BLaER1 treated with 17β-estradiol and CSF1 and Interleukin-3, amounts not matched to agents 10 nM and 100 nM (cell line): ENCODE data around the gene ZNF865.

Experiments used
- H3K27ac ChIP-seq, 11 experiments: shearing (Covaris generic); formaldehyde crosslinking; 2 replicates each; pipeline ENCODE4 v1.8.1; 2022
- H3K27me3 ChIP-seq, 11 experiments: shearing (Covaris generic); formaldehyde crosslinking; 2 replicates each; pipeline ENCODE4 v1.8.1; 2022
- H3K36me3 ChIP-seq, 11 experiments: shearing (Covaris generic); formaldehyde crosslinking; 2 replicates each; pipeline ENCODE4 v1.8.1; 2022
- H3K4me1 ChIP-seq, 10 experiments: shearing (Covaris generic); formaldehyde crosslinking; 2 replicates each; pipeline ENCODE4 v1.8.1; 2022
- H3K4me2 ChIP-seq, 11 experiments: shearing (Covaris generic); formaldehyde crosslinking; 2 replicates each; pipeline ENCODE4 v1.8.1; 2022
- H3K4me3 ChIP-seq, 10 experiments: shearing (Covaris generic); formaldehyde crosslinking; 2 replicates each; pipeline ENCODE4 v1.8.1; 2022
- H3K9ac ChIP-seq, 11 experiments: shearing (Covaris generic); formaldehyde crosslinking; 2 replicates each; pipeline ENCODE4 v1.8.1; 2022
- H3K9me3 ChIP-seq, 11 experiments: shearing (Covaris generic); formaldehyde crosslinking; replicated peaks in 1 of 11; 2 replicates each; pipeline ENCODE4 v1.8.1; 2022
- H4K20me1 ChIP-seq, 11 experiments: shearing (Covaris generic); formaldehyde crosslinking; 2 replicates each; pipeline ENCODE4 v1.8.1; 2022
- Cebpa-rat ChIP-seq, 11 experiments: shearing (Covaris generic); IDR thresholded peaks; 2 replicates each; pipeline ENCODE4 v1.8.1; 2022

Gene ZNF865

DNA sequence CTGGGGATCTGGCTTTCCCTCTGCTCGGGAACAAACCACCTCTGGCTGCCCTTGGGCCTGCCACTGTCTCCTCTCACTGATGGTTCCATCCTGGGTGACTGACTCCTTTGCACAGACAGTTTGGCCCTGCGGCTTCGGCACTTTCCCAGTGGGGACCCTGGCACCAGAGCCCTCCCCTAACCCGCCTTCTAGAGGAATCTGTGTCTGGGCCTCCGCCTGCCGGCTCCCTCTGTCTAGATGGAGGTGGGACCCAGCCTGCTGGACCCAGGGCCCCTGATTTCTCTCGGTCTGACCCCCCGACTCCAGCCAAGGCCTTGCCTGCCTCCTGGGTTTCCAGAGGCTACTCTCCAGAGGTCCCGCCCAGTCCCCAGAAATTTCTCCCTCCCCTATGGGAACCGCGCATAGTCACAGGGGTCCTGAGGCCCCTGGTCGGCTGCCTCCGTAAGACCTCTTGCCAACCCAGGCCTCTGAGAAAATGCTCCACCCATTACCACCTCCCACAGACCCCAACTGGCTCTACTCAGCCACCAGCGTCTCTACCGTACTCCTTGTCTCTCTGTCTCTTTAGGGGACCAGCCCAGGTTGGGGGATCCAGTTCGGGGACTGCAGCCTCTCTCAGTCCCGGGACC lies 45.3 kb downstream of the ZNF865 start:
- Histone ChIP-seq H3K9me3 (no peaks in the 10 kb centered on the region), H3K9ac (peak overlapping the region in 3 of 11 experiments; percentile 2 to 24 (median 18); a peak in 2 of 22 replicates), H3K4me3 (no peak overlapping the region), H3K4me2 (peak overlapping the region in 6 of 11 experiments; percentile 28 to 100 (median 66); a peak in 5 of 22 replicates), H3K27ac (peak overlapping the region in 1 of 11 experiments; percentile 90; a peak in 1 of 22 replicates), H3K36me3 (peaks cover 5 to 46% (median 32%) of the 10 kb centered on the region in 11 experiments; a peak in 20 of 22 replicates), H3K27me3 (no peaks in the 10 kb centered on the region), H4K20me1 (peaks cover 1 to 24% (median 13%) of the 10 kb centered on the region in 11 experiments; a peak in 19 of 22 replicates), H3K4me1 (peaks cover 35 to 58% (median 45%) of the 10 kb centered on the region in 10 experiments)
- TF ChIP-seq Cebpa-rat (IDR thresholded peaks at IDR 0.05), result no peak

DNA sequence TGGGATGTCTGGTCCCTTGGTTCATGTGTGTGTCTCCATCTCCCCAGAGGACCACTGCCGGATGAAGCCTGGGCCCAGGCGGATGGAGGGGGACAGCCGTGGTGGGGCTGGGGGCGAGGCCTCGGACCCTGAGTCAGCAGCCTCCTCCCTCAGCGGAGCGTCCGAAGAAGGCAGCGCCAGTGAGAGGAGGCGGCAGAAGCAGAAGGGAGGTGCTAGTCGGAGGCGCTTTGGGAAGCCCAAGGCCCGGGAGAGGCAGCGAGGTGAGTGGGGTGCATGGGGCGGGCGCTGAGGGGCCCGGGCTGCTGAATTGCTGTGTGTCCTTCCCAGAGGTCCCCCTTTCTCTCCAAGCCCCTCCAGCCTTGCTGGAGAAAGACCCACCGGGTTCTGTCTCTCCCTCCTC lies 45.8 kb downstream of the ZNF865 start:
- peaks cover 5 to 24% (median 18%) of the 10 kb centered on the region in 11 experiments; a peak in 19 of 22 replicates for H4K20me1 ChIP-seq
- TF ChIP-seq Cebpa-rat (IDR thresholded peaks at IDR 0.05), result no peak
- peaks cover 6 to 43% (median 29%) of the 10 kb centered on the region in 11 experiments; a peak in 18 of 22 replicates for H3K36me3 ChIP-seq
- 0 out of 22 replicates have a peak overlapping the region, but pooled peaks of 1 of the 11 experiments have one; percentile 34 for H3K27ac ChIP-seq
- H3K4me2 ChIP-seq, result no peak overlapping the region
- peaks cover 30 to 53% (median 40%) of the 10 kb centered on the region in 10 experiments for H3K4me1 ChIP-seq
- no peaks in the 10 kb centered on the region for H3K9me3 ChIP-seq
- H3K27me3 ChIP-seq, result no peaks in the 10 kb centered on the region
- H3K9ac ChIP-seq, result no peak overlapping the region; a peak in 2 of 22 replicates
- no peak overlapping the region for H3K4me3 ChIP-seq

DNA sequence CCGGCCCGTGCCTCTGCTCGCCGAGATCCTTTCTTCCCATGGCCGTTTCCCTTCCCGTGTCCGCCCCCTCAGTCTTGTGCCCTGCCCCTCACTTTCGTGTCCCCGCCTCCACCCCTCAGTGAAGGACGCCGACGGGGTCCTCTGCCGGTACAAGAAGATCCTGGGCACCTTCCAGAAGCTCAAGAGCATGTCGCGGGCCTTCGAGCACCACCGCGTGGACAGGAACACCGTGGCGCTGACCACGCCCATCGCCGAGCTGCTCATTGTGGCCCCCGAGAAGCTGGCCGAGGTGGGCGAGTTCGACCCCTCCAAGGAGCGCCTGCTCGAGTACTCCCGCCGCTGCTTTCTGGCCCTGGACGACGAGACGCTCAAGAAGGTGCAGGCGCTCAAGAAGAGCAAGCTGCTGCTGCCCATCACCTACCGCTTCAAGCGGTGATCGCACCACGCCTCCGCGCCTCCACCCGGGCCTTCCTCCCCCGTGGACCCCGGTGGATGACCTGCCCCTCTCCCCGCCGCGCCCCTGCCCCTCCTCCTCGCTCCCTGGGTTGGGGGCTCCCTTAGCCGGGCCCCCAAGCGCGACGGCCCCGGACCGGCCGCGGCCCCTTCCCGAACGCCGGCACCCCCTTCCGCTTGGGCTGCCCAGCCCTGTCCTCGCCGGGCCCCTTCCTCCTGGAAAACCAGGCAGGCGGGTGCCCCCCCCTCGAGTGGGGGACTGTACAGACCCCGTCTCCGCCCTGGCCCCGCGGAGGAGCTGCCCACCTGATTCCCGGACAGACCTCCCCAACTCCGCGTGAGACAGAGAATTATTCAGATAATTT lies 47.1 kb downstream of the ZNF865 start:
- Histone ChIP-seq H3K4me3 (no peak overlapping the region; a peak in 2 of 20 replicates), H4K20me1 (peaks cover 18 to 24% (median 21%) of the 10 kb centered on the region in 11 experiments), H3K4me1 (peaks cover 28 to 52% (median 38%) of the 10 kb centered on the region in 10 experiments), H3K36me3 (peaks cover 18 to 46% (median 36%) of the 10 kb centered on the region in 11 experiments; a peak in 19 of 22 replicates), H3K27me3 (no peaks in the 10 kb centered on the region), H3K4me2 (peak overlapping the region; percentile 41 to 67 (median 54); a peak in 15 of 22 replicates), H3K27ac (peak overlapping the region in 4 of 11 experiments; percentile 32 to 100 (median 99); a peak in 7 of 22 replicates), H3K9me3 (no peaks in the 10 kb centered on the region), H3K9ac (peak overlapping the region in 2 of 11 experiments; percentile 100; a peak in 4 of 22 replicates)
- TF ChIP-seq Cebpa-rat (IDR thresholded peaks at IDR 0.05), result no peak

DNA sequence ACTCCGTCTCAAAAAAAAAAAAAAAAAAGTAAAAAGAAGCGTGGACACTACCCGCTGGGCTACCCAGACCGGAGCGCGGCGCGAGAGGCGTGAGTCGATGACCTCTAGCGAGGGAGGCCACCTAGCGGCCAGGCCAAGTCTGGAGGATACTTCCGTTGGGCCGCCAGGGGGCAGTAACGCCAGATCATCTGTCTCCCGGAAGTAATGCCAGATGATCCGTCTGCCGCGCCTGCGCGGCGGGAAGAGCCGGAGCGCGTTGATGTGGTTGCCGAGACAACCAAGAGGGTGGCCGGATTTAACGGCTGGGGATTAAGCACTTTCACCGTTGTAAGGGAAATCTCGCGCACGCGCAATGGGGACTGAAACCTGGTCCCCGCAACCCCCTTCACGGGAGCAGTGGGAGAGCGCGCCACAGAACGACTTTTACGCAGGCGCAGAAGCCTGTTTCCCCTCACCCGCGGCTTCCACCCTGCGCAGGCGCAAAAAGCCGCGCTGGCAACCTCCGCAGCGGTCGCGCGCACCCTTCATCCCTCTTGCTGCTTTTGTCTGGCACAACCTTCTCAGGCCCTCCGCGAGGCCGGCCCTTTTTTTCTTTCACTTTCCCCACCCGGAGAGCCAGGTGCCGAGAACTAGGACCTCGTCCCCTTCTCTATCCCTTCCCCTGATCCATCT lies 48.3 kb downstream of the ZNF865 start:
- H3K27me3 ChIP-seq, result no peaks in the 10 kb centered on the region
- peak overlapping the region; percentile 96 to 100 (median 100) for H3K9ac ChIP-seq
- peaks cover 34 to 56% (median 44%) of the 10 kb centered on the region in 10 experiments for H3K4me1 ChIP-seq
- H3K27ac ChIP-seq, result peak overlapping the region; percentile 98 to 100 (median 100)
- H4K20me1 ChIP-seq, result peaks cover 31 to 35% (median 34%) of the 10 kb centered on the region in 11 experiments
- no peak for TF ChIP-seq Cebpa-rat (IDR thresholded peaks at IDR 0.05)
- peak overlapping the region; percentile 74 to 98 (median 85) for H3K4me3 ChIP-seq
- peaks cover 28 to 55% (median 39%) of the 10 kb centered on the region in 11 experiments; a peak in 21 of 22 replicates for H3K36me3 ChIP-seq
- H3K4me2 ChIP-seq, result peak overlapping the region; percentile 41 to 67 (median 54)
- H3K9me3 ChIP-seq, result no peaks in the 10 kb centered on the region

DNA sequence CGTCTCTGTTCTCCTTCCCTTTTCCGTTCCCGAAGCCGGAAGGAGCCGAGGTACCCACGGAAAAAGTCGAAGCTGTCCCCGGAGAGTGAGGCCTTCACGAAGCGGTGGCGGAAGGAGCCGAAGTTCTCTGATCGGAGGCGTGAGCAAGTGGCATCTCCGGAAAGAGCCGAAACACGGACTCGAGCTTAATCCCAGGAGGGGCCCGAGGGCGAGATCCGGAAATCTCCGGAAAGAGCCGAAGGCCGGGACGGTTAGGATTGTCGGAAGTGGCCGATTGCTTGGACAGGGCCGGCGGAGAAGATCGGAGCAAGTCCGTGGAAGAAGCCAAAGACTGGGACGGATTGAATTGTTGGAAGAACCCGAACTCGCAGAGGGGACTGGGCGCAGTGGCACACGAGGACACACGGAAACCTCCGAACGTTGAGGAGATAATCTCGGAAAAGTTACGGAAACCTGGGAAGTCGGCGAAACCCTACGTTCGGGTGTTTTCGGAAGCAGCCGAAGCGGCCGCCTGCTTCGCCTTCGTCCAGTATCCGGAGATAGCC lies 48.9 kb downstream of the ZNF865 start:
- H4K20me1 ChIP-seq, result peaks cover 37 to 42% (median 40%) of the 10 kb centered on the region in 11 experiments
- H3K36me3 ChIP-seq, result peaks cover 34 to 61% (median 45%) of the 10 kb centered on the region in 11 experiments; a peak in 21 of 22 replicates
- H3K4me1 ChIP-seq, result peaks cover 34 to 56% (median 44%) of the 10 kb centered on the region in 10 experiments
- H3K9ac ChIP-seq, result peak overlapping the region; percentile 96 to 100 (median 100)
- no peak for TF ChIP-seq Cebpa-rat (IDR thresholded peaks at IDR 0.05)
- H3K4me2 ChIP-seq, result peak overlapping the region; percentile 25 to 65 (median 54); a peak in 18 of 22 replicates
- peak overlapping the region; percentile 74 to 98 (median 85) for H3K4me3 ChIP-seq
- H3K27ac ChIP-seq, result peak overlapping the region; percentile 98 to 100 (median 100)
- no peaks in the 10 kb centered on the region for H3K27me3 ChIP-seq
- no peaks in the 10 kb centered on the region for H3K9me3 ChIP-seq

DNA sequence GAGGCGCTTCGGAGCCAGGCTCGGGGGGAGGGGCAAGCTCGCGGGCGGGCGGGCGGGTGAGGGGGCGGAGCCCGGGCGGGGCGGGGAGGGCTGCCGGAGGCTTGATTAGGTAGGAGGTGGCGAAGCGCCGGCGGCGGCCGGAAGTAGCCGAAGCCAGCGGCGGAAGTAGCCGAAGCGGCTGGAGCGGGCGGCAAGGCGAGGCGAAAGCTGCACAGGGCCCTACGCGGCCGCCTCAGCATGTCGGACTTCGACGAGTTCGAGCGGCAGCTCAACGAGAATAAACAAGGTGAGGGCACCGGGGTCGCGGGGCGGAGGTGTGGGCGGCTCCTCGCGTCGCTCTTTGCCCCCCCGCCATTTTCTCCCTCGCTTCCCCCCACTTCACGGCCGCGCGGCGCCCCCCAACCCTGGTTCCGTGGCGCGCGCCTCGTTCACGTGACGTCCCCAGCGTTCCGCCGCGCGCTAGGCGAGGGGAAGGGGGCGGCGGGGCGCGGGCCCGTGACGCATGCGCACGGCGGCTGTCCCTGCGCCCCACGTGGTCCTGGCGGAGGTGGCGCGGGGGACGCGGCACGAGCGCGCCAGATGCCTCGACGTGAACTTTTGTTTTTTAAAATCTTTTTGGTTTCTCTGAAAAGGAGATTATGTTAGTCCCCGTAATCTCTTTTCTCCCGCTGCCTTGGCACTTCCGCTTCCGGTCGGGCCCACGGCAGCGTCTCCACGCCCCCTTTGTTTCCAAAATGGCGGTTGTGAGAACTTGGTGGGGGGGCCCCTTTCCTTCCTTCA lies 49.6 kb downstream of the ZNF865 start, which contains the start of gene U2AF2:
Gene U2AF2, plus strand, starts transcription at position 168 of the 780 bp plus-strand sequence. Its CDS starts 70 bp downstream, at position 238.
- Histone ChIP-seq H3K27me3 (no peaks in the 10 kb centered on the region), H3K4me1 (peaks cover 36 to 57% (median 45%) of the 10 kb centered on the region in 10 experiments), H3K9me3 (no peaks in the 10 kb centered on the region), H3K4me2 (peak within 1 kb of the TSS; percentile 92 to 100 (median 98)), H4K20me1 (peaks cover 44 to 48% (median 46%) of the 10 kb centered on the region in 11 experiments), H3K36me3 (peaks cover 40 to 65% (median 52%) of the 10 kb centered on the region in 11 experiments; a peak in 21 of 22 replicates), H3K4me3 (peak within 1 kb of the TSS; percentile 74 to 98 (median 85)), H3K9ac (peak within 1 kb of the TSS; percentile 96 to 100 (median 100)), H3K27ac (peak within 1 kb of the TSS; percentile 98 to 100 (median 100))
- no peak for TF ChIP-seq Cebpa-rat (IDR thresholded peaks at IDR 0.05)

DNA sequence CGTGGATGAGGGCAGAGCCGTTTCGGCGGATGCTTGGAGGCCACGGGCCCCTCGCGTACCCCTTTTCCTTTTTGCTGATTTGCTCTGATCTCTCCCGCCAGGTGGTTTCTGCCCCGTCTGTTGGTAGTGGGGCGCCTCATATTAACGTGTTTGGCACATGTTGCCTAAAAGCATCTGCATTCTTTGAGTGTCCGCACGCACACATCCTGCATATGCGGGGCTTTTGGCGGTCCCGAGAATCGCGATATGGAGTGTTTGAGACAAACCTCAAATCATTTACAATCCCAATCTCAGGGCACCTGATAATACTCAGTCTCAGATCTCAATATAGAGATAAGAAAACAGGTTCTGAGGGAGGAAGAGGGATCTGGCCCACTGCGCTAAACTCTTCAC lies 50.2 kb downstream of the ZNF865 start:
- H4K20me1 ChIP-seq, result peaks cover 49 to 54% (median 52%) of the 10 kb centered on the region in 11 experiments
- peaks cover 43 to 66% (median 57%) of the 10 kb centered on the region in 11 experiments for H3K36me3 ChIP-seq
- no peaks in the 10 kb centered on the region for H3K9me3 ChIP-seq
- peaks cover 42 to 59% (median 47%) of the 10 kb centered on the region in 10 experiments for H3K4me1 ChIP-seq
- H3K9ac ChIP-seq, result peak overlapping the region; percentile 96 to 100 (median 100)
- no peaks in the 10 kb centered on the region for H3K27me3 ChIP-seq
- TF ChIP-seq Cebpa-rat (IDR thresholded peaks at IDR 0.05), result no peak
- peak overlapping the region; percentile 98 to 100 (median 100) for H3K27ac ChIP-seq
- H3K4me2 ChIP-seq, result peak overlapping the region; percentile 92 to 100 (median 98)
- peak overlapping the region; percentile 74 to 98 (median 85) for H3K4me3 ChIP-seq
